Measurements from ENCODE around the gene CTIF. TPM values are rescaled to one million over a fixed set of nuclear protein-coding genes. Genes with fewer than 3 reads are reported as not detected.

CTIF gene
- total RNA-seq, 1 donor from 2014 or later = 35.1 TPM

GRCh38 chr18:48553236-48553635, 14.4 kb downstream of the CTIF start:
- no peak for TF ChIP-seq POLR2AphosphoS5 (IDR thresholded peaks at IDR 0.05; ENCODE audit: insufficient read depth in 1 of 2, low read depth in 1 of 2)
- TF ChIP-seq POLR2A (IDR thresholded peaks at IDR 0.05) = no peak
- TF ChIP-seq CTCF (IDR thresholded peaks at IDR 0.05) = no peak
- Histone ChIP-seq H3K4me3 (no peak overlapping the region), H3K9me3 (no peaks in the 10 kb centered on the region), H3K36me3 (no peaks in the 10 kb centered on the region), H3K27ac (no peak overlapping the region), H3K4me1 (peaks cover 9% of the 10 kb centered on the region), H3K27me3 (no peaks in the 10 kb centered on the region)
- intact Hi-C loops (cut with DNase I) = loop anchor here (10.0 kb wide), 1 partner anchor 92 kb away; no protein-coding TSS in a partner anchor
- DNase-seq (ENCODE audit: extremely low spot score in 2 of 2) = no peak

- Histone ChIP-seq H3K4me1 (no peaks in the 10 kb centered on the region), H3K9me3 (no peaks in the 10 kb centered on the region), H3K4me3 (no peak overlapping the region), H3K27ac (no peak overlapping the region), H3K27me3 (no peaks in the 10 kb centered on the region), H3K36me3 (no peaks in the 10 kb centered on the region)
- intact Hi-C loops (cut with DNase I) = loop anchor here (10.0 kb wide), 1 partner anchor 90 kb away; no protein-coding TSS in a partner anchor
- TF ChIP-seq CTCF (IDR thresholded peaks at IDR 0.05) = no peak
- no peak for TF ChIP-seq POLR2A (IDR thresholded peaks at IDR 0.05)
- TF ChIP-seq POLR2AphosphoS5 (IDR thresholded peaks at IDR 0.05; ENCODE audit: insufficient read depth in 1 of 2, low read depth in 1 of 2) = no peak
- DNase-seq (ENCODE audit: extremely low spot score in 2 of 2) = no peak
Measured at GRCh38 chr18:48554610-48555400, 16.0 kb downstream of the CTIF start.

- H3K36me3 ChIP-seq = no peaks in the 10 kb centered on the region
- H3K27me3 ChIP-seq = no peaks in the 10 kb centered on the region
- DNase-seq (ENCODE audit: extremely low spot score in 2 of 2) = no peak
- TF ChIP-seq POLR2A (IDR thresholded peaks at IDR 0.05) = no peak
- no peaks in the 10 kb centered on the region for H3K4me1 ChIP-seq
- H3K9me3 ChIP-seq = no peaks in the 10 kb centered on the region
- no peak overlapping the region for H3K4me3 ChIP-seq
- no peak overlapping the region for H3K27ac ChIP-seq
- intact Hi-C loops (cut with DNase I) = loop anchor here (10.0 kb wide), 1 partner anchor 89 kb away; no protein-coding TSS in a partner anchor
Measured at GRCh38 chr18:48555465-48555995, 16.7 kb downstream of the CTIF start.

GRCh38 chr18:48557640-48558174, 18.9 kb downstream of the CTIF start:
- intact Hi-C loops (cut with DNase I) = loop anchor here (10.0 kb wide), 1 partner anchor 87 kb away; no protein-coding TSS in a partner anchor
- Histone ChIP-seq H3K27ac (no peak overlapping the region), H3K4me1 (peaks cover 6% of the 10 kb centered on the region), H3K27me3 (no peaks in the 10 kb centered on the region), H3K36me3 (no peaks in the 10 kb centered on the region), H3K4me3 (no peak overlapping the region), H3K9me3 (no peaks in the 10 kb centered on the region)
- TF ChIP-seq CTCF (IDR thresholded peaks at IDR 0.05) (no peak), POLR2A (IDR thresholded peaks at IDR 0.05) (no peak), POLR2AphosphoS5 (IDR thresholded peaks at IDR 0.05; ENCODE audit: insufficient read depth in 1 of 2, low read depth in 1 of 2) (no peak)
- DNase-seq (ENCODE audit: extremely low spot score in 2 of 2) = no peak

- H3K9me3 ChIP-seq = no peaks in the 10 kb centered on the region
- intact Hi-C loops (cut with DNase I) = loop anchor here (10.0 kb wide), 1 partner anchor 87 kb away; no protein-coding TSS in a partner anchor
- no peaks in the 10 kb centered on the region for H3K27me3 ChIP-seq
- DNase-seq (ENCODE audit: extremely low spot score in 2 of 2) = no peak
- H3K4me3 ChIP-seq = no peak overlapping the region
- H3K4me1 ChIP-seq = peaks cover 11% of the 10 kb centered on the region
- H3K36me3 ChIP-seq = no peaks in the 10 kb centered on the region
- H3K27ac ChIP-seq = no peak overlapping the region
- no peak for TF ChIP-seq POLR2AphosphoS5 (IDR thresholded peaks at IDR 0.05; ENCODE audit: insufficient read depth in 1 of 2, low read depth in 1 of 2)
- TF ChIP-seq POLR2A (IDR thresholded peaks at IDR 0.05) = no peak
- no peak for TF ChIP-seq CTCF (IDR thresholded peaks at IDR 0.05)
Measured at GRCh38 chr18:48558248-48558647, 19.4 kb downstream of the CTIF start.
